Mesangial cell (primary cell): ENCODE measurements around the gene DTX3L. TPM values are rescaled to one million over a fixed set of nuclear protein-coding genes. Genes with fewer than 3 reads are reported as not detected.

Experiments
- total RNA-seq: library from RNA; depleted of rRNA; stranded (reverse); fragments of >200 nt; gene quantifications from 2 replicates; pipeline ENCODE4 v1.2.3, GENCODE V29; 2015

DTX3L gene
- total RNA-seq = 15.6 and 26.0 TPM in 2 replicates

DNA sequence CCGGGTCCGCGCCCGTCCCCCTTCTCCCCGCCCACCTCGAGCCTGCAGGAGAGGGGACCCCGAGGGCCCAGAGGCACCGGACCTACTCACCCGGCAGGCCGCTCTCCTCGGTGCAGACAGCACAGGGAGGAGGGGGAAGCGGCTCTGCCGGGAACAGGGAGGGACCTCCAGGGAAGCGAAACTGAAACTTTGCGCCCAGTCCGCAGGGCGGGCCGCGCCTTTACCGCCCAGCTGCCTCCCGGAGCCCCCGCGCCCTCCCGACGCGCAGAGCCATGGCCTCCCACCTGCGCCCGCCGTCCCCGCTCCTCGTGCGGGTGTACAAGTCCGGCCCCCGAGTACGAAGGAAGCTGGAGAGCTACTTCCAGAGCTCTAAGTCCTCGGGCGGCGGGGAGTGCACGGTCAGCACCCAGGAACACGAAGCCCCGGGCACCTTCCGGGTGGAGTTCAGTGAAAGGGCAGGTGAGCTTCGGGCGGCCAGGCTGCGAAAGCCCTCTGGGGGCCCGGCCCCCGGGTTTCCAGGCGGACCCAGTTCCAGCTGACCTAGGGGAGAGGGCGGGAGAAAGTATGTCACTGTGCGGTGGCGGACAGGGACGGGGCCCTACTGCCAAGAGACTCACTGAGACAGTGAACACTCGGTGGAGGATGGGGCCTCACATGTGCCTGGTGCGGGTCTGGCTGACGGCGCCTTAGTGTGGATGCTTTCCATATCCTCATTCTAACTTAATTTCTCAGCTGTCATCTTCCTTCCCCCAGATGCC is at the start of gene DTX3L, which contains the start of gene PARP9:
Gene DTX3L, plus strand, starts transcription at position 184 of the 758 bp plus-strand sequence. Its CDS starts 89 bp downstream, at position 273.
Gene PARP9, minus strand, starts transcription at position 146 of the 758 bp plus-strand sequence. CDS start 4,680 bp downstream, outside the sequence.

DNA sequence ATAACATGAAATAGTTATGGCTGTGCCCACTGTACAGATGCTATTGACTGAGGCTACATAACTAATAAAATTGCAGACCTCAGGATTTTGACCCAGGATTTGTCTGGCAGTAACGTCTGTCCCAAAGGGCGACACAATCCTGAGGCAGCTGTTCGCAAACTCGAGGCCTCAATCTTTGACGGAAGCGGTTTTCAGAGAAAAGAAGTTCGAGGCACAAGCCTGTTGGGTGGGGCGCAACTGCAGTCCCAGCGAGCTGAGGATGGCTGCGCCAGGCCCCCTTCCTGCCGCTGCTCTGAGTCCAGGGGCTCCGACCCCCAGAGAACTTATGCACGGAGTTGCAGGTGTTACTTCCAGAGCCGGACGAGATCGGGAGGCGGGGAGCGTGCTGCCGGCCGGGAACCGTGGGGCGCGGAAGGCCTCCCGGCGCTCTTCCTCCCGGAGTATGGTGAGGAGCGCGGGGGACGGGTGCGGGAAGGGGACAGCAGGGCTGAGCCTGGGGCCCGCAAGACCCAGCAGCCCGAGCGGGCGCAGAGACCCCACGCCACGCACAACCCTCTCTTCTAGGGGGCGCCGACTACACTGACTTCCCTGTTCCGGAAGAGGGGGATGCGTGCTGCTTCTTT is 13.4 kb downstream of the DTX3L start, which contains the start of gene PARP15:
Gene PARP15, plus strand, starts transcription at position 242 of the 623 bp plus-strand sequence. Its CDS starts 18 bp downstream, at position 260.

Other genes with a start within 250 kb of the DTX3L start
- gene CSTA, start 239.1 kb upstream of the DTX3L start, total RNA-seq = not detected in 2 replicates
- gene MIX23, start 181.1 kb upstream of the DTX3L start, total RNA-seq = 10.0 and 24.0 TPM in 2 replicates
- gene FAM162A, start 180.2 kb upstream of the DTX3L start, total RNA-seq = 14.0 and 17.1 TPM in 2 replicates
- 1.6 and 3.3 TPM in 2 replicates for gene WDR5B, start 148.3 kb upstream of the DTX3L start, total RNA-seq
- 27.1 and 29.4 TPM in 2 replicates for gene KPNA1, start 49.4 kb upstream of the DTX3L start, total RNA-seq
- gene PARP9, start within 50 bp of the DTX3L start, total RNA-seq = 6.8 and 13.2 TPM in 2 replicates
- gene PARP15, start 13.3 kb downstream of the DTX3L start, total RNA-seq = 0.25 TPM in 1 of 2 replicates, not detected in the other
- gene PARP14, start 116.5 kb downstream of the DTX3L start, total RNA-seq = 20.9 and 23.7 TPM in 2 replicates
- gene HSPBAP1, start 229.5 kb downstream of the DTX3L start, total RNA-seq = 2.4 and 4.2 TPM in 2 replicates
- 12.7 and 19.0 TPM in 2 replicates for gene SLC49A4, start 230.7 kb downstream of the DTX3L start, total RNA-seq